ENCODE measurements around the gene FRMD4A.
"Not testable (repeated sequence)": the region's sequence is repeated elsewhere in the genome, so short reads cannot be mapped to it uniquely, and the experiment has no call there.

The FRMD4A gene

DNA sequence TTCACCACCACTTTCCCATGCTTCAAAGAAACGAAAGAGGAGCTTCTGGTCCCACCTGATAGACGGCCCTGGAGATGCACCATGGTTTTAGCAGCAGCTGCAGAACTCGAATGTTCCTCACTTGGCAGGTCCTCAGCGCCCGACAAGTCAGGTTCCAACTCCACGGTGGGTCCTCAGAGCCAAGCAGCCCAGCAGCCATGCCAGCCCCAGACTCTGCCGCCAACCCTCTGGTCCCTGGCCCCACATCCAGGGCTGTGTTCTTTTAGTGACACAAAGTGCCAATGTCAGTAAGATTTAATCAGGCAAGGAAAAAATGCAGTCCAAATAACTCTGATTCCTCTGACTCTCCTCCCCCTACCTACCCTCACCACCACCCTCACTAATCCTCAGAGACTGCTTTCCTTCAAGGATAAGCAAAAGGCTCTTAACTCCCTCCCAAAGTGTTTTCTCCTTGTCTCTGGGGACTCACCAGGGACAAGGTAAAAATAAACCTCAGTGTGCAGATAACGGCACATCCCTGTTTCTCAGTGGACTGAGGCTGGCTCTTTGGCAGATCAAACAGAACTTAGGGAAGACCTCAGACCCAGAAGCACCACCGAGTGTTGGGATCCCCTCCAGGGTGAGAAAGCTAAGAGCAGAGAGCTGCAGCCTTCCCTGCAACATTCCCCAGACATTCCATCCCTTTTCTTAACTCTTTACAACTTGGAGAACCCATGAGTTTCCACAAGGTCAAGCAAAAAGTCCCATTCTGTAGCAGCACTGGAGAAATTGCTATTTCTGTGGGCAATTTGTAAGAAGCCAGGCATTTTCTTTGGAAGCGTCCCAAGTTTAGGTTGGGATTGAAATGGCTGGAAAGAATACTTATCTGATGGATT lies 358.9 kb downstream of the FRMD4A start:
- DNase-seq: no peak

DNA sequence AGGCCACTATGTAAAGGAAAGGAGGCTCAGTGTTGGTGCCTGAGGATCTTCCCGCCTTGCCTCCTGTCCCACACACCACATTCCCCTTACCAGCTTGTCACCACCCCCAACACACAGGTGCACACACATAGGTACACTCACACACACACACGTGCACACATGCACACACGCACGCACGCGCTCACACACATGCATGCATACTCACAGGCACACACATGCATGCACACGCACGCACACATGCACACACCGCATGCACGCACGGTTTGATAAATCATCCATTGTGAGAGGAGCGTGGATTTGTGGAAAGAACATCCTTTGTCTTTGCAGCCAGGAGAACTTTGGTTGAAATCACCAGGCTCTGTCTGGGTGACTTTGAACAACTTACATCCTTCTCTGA lies 359.8 kb downstream of the FRMD4A start:
- DNase-seq: no peak

DNA sequence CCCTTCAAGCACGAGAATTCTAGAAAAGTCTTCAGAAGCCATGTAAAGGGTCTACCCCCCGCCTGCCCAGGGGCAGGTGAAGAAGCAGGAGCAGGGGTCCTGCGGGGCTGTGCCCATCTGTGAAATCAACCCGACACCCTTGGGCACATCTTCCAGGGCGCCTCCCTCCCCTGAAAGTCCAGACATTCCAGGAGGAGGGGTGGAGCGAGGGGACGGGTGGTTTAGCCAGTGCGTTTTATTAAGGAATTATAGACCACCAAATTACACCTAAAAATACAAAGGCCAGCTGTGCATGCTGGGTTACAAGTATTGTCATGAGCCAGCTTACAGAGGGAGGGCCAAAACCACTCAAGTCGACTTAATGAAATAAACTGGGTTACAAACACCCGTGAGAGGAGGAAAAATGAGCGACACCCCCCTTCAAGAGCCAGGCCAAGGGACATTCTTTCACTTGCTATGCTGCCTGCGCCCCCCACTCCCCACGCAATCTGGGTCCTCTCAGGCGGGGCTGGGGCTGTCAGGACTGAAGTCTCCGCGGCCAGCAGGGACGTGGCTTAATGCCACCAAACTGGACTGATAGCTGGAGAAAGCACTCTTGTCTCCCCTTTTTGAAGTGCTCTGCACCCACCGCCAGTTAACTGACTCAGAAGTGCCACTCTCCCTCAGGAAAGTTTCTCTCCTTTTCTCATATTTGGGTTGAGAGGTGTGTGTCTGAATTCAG lies 360.3 kb downstream of the FRMD4A start:
- DNase-seq: no peak

GRCh38 chr10:13969792-13970140 lies 361.0 kb downstream of the FRMD4A start:
- DNase-seq: no peak

DNA sequence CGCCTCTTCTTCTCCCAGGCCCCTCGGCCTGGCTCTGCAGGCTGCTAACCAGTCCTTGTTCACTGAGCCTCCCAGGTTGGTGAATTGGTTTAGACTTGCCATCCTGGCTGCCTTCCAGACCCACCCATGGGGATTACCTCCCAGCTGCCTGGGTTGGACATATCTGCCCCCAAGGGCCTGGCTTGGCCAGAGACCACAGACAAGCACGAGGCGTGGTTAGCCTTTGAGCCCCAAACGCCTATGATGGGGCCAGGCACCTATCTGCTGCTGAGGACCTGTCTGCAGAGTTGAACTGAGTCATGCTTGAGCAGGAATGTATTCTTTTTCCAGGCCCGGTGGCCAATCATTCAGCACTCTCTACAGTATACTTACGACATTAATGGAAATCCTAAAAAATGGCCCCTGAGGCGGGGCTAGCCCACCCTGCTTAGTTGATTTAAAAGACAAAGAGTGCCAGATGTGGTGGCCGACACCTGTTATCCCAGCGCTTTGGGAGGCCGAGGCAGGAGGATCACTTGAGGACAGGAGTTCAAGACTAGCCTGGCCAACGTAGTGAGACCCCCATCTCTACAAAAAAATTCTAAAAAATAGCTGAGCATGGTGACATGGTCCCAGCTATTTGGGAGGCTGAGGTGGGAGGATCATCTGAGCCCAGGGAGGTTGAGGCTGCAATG lies 361.5 kb downstream of the FRMD4A start:
- no peak for DNase-seq

DNA sequence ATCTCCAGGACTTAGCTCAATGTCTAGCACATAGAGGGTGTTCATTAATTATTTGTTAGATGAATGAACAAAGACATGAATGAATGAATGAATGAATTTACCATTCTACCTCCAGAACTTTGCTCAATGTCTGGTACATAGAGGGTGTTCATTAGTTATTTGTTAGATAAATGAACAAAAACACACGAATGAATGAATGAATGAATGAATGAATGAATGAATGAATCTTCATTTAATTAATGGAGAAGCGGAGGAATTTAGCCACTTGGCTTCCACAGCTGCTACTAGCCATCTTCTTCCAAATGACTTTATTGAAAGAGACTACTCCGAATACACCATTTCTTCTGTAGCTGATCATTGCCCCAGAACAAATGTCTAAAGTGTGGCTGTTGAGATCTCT lies 368.9 kb downstream of the FRMD4A start:
- no peak for DNase-seq

DNA sequence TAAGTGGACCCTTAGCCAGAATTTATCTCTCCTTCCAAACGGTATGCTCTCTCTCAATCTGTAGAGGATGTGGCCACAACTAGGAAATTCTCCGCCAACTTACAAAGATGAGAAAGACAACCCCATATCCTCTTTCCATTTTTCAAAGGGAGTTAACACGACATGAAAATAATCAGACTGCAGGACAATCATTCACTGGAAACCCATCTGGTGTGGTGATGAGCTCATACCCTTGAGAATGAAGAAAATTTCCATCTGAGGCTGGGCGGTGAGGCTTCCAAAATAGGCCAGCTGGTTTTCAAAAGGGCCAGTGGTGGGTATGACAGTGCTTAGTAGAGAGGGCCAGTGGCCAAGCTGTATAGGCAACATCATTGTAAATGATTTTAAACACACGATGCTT lies 369.6 kb downstream of the FRMD4A start:
- DNase-seq: no peak

GRCh38 chr10:13960603-13961002 lies 370.1 kb downstream of the FRMD4A start:
- no peak for DNase-seq

DNA sequence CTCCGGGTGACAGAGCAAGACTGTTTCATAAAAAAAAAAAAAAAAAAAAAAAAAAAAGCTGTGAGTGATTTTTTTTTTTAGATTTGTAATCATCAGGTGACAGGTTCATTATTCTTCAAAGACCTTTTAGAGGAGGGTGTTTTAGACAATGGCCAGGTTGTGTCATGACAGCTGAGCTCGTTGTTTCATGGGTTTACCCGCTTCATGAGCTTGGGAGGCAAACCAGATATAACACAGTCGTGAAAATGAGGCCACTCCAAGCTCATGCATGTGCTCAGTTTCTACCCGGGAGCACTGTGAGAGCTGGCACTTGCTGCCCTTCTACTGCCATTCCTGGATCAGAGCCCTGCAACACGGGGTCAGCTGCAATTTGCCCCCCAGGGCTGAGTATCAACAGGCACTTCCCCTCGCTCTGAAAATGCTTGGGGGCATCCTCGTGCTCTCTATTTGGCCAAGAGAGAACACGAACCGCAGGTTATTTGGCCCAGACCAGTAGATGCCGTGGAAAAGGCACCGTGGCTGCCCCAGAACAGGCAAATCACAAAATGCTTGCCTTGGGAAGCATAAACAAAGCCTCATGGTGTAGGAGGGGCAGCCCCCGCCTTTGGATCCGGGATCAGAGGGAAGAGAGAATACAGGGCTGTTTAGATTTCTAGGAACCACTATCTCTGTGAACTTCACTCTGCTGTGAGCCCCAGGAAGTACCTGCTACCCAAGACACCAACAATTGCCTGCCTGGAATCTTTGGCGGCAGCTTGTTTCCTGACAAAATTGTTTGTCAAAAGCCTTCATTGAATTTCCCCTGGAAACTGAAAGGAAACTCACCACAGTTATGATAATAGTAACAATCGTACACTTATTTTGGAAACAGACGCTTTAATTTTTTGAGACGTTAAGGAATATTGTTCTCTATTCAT lies 371.0 kb downstream of the FRMD4A start:
- no peak for DNase-seq

DNA sequence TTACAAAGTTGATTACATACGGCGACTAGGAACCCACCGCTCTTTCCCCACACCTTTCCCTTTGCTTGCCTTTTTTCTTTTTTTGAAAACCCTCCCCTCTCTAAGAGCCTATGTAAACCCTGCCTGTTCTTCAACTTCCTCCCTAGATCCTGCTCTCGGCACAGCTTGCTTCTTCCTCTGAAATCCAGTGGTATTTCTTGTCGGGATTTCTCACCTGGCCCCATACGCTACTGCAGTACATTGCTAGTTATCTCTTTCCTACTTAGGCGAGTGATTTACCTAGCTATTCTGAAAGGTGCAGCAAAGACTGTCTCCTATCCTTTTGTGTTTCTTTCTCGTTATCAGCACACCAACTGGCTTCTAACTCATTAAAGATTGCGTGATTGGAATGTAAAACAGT lies 372.9 kb downstream of the FRMD4A start:
- no peak for DNase-seq

- no peak for DNase-seq
These were observed 373.9 kb downstream of the FRMD4A start for GRCh38 chr10:13956826-13957225.

GRCh38 chr10:13955409-13956068 lies 375.2 kb downstream of the FRMD4A start:
- no peak for DNase-seq

- DNase-seq: not testable (repeated sequence)
These were observed 376.5 kb downstream of the FRMD4A start for GRCh38 chr10:13954195-13954594.

GRCh38 chr10:13953371-13953770 lies 377.4 kb downstream of the FRMD4A start:
- DNase-seq: no peak

GRCh38 chr10:13950543-13950939 lies 380.2 kb downstream of the FRMD4A start:
- DNase-seq: no peak

DNA sequence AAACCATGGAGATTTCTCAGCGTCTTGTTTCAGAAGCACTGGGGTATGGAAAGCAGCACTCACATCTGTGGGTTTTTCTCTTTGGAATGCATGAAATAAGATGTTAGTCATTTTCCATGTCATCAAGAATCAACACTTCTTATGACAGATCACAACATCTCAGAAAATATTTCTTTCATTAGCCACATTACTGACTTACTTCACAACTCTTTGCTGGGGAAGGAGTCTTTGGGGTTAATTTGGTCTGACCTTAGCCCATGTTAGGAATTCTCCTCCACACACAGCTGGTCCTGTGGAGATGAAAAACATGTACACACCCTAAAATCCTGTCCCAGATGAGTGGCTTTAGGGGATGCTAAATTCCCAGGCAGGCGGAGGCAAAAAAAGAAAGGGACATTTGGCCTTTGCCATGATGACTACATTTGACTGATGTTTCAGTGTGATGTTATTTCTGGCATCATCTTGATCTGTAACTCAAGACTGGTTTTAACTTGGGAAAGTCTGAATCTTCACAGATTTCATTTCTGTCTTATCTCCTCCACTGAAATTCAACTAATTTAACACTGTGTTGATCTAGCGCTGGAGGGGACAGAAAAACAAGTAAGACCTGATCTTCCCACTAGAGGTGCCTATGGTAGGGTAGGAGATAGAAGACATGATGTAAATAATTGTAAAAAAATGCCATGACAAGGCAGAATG lies 380.7 kb downstream of the FRMD4A start:
- no peak for DNase-seq

GRCh38 chr10:13946209-13946460 lies 384.6 kb downstream of the FRMD4A start:
- DNase-seq: no peak

DNA sequence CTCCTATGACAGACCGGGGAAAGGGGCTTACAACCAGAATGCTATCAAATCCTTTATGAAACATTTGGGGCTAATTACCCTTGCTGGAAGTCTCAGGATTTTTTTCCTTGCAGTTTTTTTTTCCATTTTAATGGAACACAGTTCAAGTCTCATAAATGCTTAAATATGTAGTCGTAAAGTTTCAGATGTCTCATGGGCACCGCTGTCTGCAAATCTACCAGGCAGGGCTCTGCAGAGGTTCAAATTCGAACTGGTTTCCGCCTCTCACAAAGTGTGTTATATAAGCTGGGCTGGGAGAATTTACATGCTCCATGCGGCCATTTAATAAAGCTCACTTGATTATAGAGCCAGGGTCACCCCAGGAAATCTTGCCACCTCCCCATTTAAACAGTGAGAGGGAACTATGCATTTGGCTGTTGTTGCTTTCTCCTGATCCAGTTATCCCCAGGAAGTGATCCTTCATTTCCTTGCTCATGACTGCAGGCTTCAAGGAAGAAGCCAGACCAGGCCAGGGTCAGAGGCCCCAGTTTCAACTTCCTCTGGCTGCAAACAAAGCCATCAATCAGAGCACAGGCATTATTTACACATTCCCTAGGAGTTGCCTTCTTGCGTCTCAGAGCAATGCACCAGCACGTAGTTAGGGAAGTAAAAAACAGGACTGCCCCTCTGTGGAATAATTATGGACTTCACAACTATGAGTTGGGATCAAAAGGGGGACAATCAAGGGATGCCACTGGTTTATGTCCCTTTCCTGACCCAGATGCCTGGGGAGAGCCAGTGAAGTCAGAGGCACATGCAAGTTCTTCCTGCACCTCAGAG lies 385.1 kb downstream of the FRMD4A start:
- DNase-seq: no peak

- no peak for DNase-seq
These were observed 385.9 kb downstream of the FRMD4A start for GRCh38 chr10:13944823-13945222.

- DNase-seq: no peak
These were observed 386.9 kb downstream of the FRMD4A start for GRCh38 chr10:13943735-13944398.
